Endodermal cell (in vitro differentiated cells): ENCODE data around the gene F5. TPM values are rescaled to one million over a fixed set of nuclear protein-coding genes. Genes with fewer than 3 reads are reported as not detected.

Experiments used
- DNase-seq: peaks from one replicate; pipeline ENCODE4 v3.0.0-alpha.2; 2017
- H3K27ac ChIP-seq: 2 replicates; pipeline ENCODE4 v1.5.1; 2013; ENCODE audit warnings: mild to moderate bottlenecking, low read depth, low read length, moderate library complexity
- H3K27me3 ChIP-seq: 2 replicates; pipeline ENCODE4 v1.6.1; 2013; ENCODE audit warnings: mild to moderate bottlenecking, low read length, moderate library complexity; ENCODE audit not compliant: insufficient read depth, control insufficient read depth, poor library complexity, severe bottlenecking
- H3K36me3 ChIP-seq: 2 replicates; pipeline ENCODE4 v1.7.0; 2013; ENCODE audit warnings: mild to moderate bottlenecking, low read length, moderate library complexity; ENCODE audit not compliant: control insufficient read depth, insufficient read depth
- H3K4me1 ChIP-seq: one replicate; pipeline ENCODE4 v1.7.0; 2013; ENCODE audit warnings: low read length; ENCODE audit not compliant: control insufficient read depth, insufficient read depth
- H3K4me3 ChIP-seq: 2 replicates; pipeline ENCODE4 v1.5.1; 2013; ENCODE audit warnings: mild to moderate bottlenecking, low read length, moderate library complexity
- H3K9ac ChIP-seq: 2 replicates; pipeline ENCODE4 v1.6.1; 2013; ENCODE audit warnings: mild to moderate bottlenecking, low read length, moderate library complexity; ENCODE audit not compliant: poor library complexity, severe bottlenecking; ENCODE audit errors: extremely low read depth
- H3K9me3 ChIP-seq: 2 replicates; pipeline ENCODE4 v1.6.1; 2013; ENCODE audit warnings: mild to moderate bottlenecking, low read length, moderate library complexity; ENCODE audit not compliant: control insufficient read depth
- H3K27ac Mint-ChIP-seq: 2 replicates; pipeline ENCODE4 v1.8.0; 2020; ENCODE audit warnings: mixed read lengths
- H3K27me3 Mint-ChIP-seq: 2 replicates; pipeline ENCODE4 v1.8.0; 2021; ENCODE audit warnings: mild to moderate bottlenecking, mixed read lengths; ENCODE audit not compliant: insufficient read depth
- H3K36me3 Mint-ChIP-seq: 2 replicates; pipeline ENCODE4 v1.8.0; 2020; ENCODE audit warnings: low read depth, mixed read lengths
- H3K4me1 Mint-ChIP-seq: 2 replicates; pipeline ENCODE4 v1.8.0; 2020; ENCODE audit warnings: mixed read lengths
- H3K4me3 Mint-ChIP-seq: 2 replicates; pipeline ENCODE4 v1.8.0; 2020; ENCODE audit warnings: mild to moderate bottlenecking, moderate library complexity, mixed read lengths
- H3K9me3 Mint-ChIP-seq: 2 replicates; pipeline ENCODE4 v1.8.0; 2020; ENCODE audit warnings: mild to moderate bottlenecking, mixed read lengths
- CTCF ChIP-seq: fragments of 200-600 bp; sonication (generic); conservative IDR thresholded peaks from 2 replicates; pipeline ENCODE4 v1.5.0; 2021; ENCODE audit warnings: antibody characterized with exemption, mild to moderate bottlenecking
- WGBS, 2 experiments: methylation state at CpG; one replicate each; pipeline versions ENCODE4 v1.1.5 to v1.1.7; 2013; ENCODE audit warnings: missing lambda C conversion rate in 2 of 2, mixed read lengths in 1 of 2; ENCODE audit not compliant: insufficient coverage in 1 of 2, insufficient read length in 1 of 2; 5-methylcytosine and 5-hydroxymethylcytosine counted together
- total RNA-seq, 2 donors: library from RNA; stranded (reverse); fragmentation: NEBNext Ultra II Directional in 1 of 2; extraction: Animal tissue kit (Norgen Biotek cat#: 25700) in 1 of 2; gene quantifications; 2 replicates in 1 of 2; 3 replicates in 1 of 2; pipeline ENCODE4 v1.2.1, GENCODE V29; 2021

F5 gene
- total RNA-seq, 2 donors from 2014 or later = 0.04 to 0.09 TPM

GRCh38 chr1:169491845-169492281, 94.4 kb downstream of the F5 start:
- Mint-ChIP-seq H3K27me3 (no peaks in the 10 kb centered on the region), H3K36me3 (no peaks in the 10 kb centered on the region)

GRCh38 chr1:169488157-169488556, 98.1 kb downstream of the F5 start:
- H3K9me3 ChIP-seq = no peaks in the 10 kb centered on the region
- no peak for DNase-seq
- no peak overlapping the region for H3K9ac ChIP-seq
- H3K36me3 Mint-ChIP-seq = no peaks in the 10 kb centered on the region
- no peak for TF ChIP-seq CTCF
- H3K4me1 ChIP-seq = peaks cover 3% of the 10 kb centered on the region
- 91 to 94% methylated on average over 2 to 4 of the region's 4 CpGs for WGBS, 2 experiments
- no peak overlapping the region for H3K4me3 ChIP-seq
- no peaks in the 10 kb centered on the region for H3K27me3 ChIP-seq
- no peaks in the 10 kb centered on the region for H3K36me3 ChIP-seq
- peaks cover 36% of the 10 kb centered on the region for H3K4me1 Mint-ChIP-seq
- no peak overlapping the region for H3K27ac Mint-ChIP-seq
- no peaks in the 10 kb centered on the region for H3K9me3 Mint-ChIP-seq
- H3K27me3 Mint-ChIP-seq = no peaks in the 10 kb centered on the region
- no peak overlapping the region for H3K4me3 Mint-ChIP-seq
- no peak overlapping the region for H3K27ac ChIP-seq

More at GRCh38 chr1:169491845-169492281, 94.4 kb downstream of the F5 start:
- no peaks in the 10 kb centered on the region for H3K4me1 ChIP-seq
- H3K27ac ChIP-seq = no peak overlapping the region
- no peak overlapping the region for H3K4me3 ChIP-seq
- DNase-seq = no peak
- H3K9ac ChIP-seq = no peak overlapping the region
- Mint-ChIP-seq H3K27ac (no peak overlapping the region), H3K4me3 (no peak overlapping the region), H3K9me3 (no peaks in the 10 kb centered on the region), H3K4me1 (peaks cover 10% of the 10 kb centered on the region)
- H3K9me3 ChIP-seq = no peaks in the 10 kb centered on the region
- H3K36me3 ChIP-seq = no peaks in the 10 kb centered on the region
- WGBS, 2 experiments = 86% methylated on average over 2 to 3 of the region's 3 CpGs
- no peak for TF ChIP-seq CTCF
- no peaks in the 10 kb centered on the region for H3K27me3 ChIP-seq

GRCh38 chr1:169487561-169487960, 98.7 kb downstream of the F5 start:
- no peaks in the 10 kb centered on the region for H3K36me3 Mint-ChIP-seq
- no peak for TF ChIP-seq CTCF
- no peak overlapping the region for H3K27ac Mint-ChIP-seq
- no peak for DNase-seq
- peaks cover 42% of the 10 kb centered on the region for H3K4me1 Mint-ChIP-seq
- Histone ChIP-seq H3K4me1 (peaks cover 3% of the 10 kb centered on the region), H3K4me3 (peak overlapping the region; percentile 82), H3K9ac (no peak overlapping the region), H3K27ac (no peak overlapping the region), H3K36me3 (no peaks in the 10 kb centered on the region), H3K27me3 (no peaks in the 10 kb centered on the region), H3K9me3 (no peaks in the 10 kb centered on the region)
- no peak overlapping the region for H3K4me3 Mint-ChIP-seq
- H3K9me3 Mint-ChIP-seq = no peaks in the 10 kb centered on the region
- H3K27me3 Mint-ChIP-seq = no peaks in the 10 kb centered on the region
- 90 to 94% methylated on average over 12 to 16 of the region's 16 CpGs for WGBS, 2 experiments
